ENCODE measurements around the gene UNKL.
A peak's percentile ranks its signal among the peaks of the same experiment; 100 is the strongest.

The UNKL gene

GRCh38 chr16:1375741-1376410 lies 38.6 kb downstream of the UNKL start:
- no peak for DNase-seq

GRCh38 chr16:1375298-1375640 lies 39.2 kb downstream of the UNKL start:
- no peak for DNase-seq

- DNase-seq, result no peak
These were observed 39.8 kb downstream of the UNKL start for GRCh38 chr16:1374418-1375297.

- no peak for DNase-seq
These were observed 42.1 kb downstream of the UNKL start for GRCh38 chr16:1372292-1372950.

GRCh38 chr16:1371054-1371978 lies 43.2 kb downstream of the UNKL start:
- DNase-seq, result no peak

GRCh38 chr16:1367486-1368174 lies 46.9 kb downstream of the UNKL start:
- no peak for DNase-seq

GRCh38 chr16:1366712-1367299 lies 47.7 kb downstream of the UNKL start:
- no peak for DNase-seq

GRCh38 chr16:1366060-1366711 lies 48.3 kb downstream of the UNKL start:
- no peak for DNase-seq

GRCh38 chr16:1364510-1364909 lies 50.0 kb downstream of the UNKL start:
- no peak for DNase-seq

- DNase-seq, result peak; percentile 35 to 57
These were observed 50.9 kb downstream of the UNKL start for GRCh38 chr16:1363501-1364041.

- DNase-seq, result no peak
These were observed 51.7 kb downstream of the UNKL start for GRCh38 chr16:1362807-1363206.

- no peak for DNase-seq
These were observed 52.7 kb downstream of the UNKL start for GRCh38 chr16:1361685-1362360.

- DNase-seq, result peak; percentile 10 to 44
These were observed 56.5 kb downstream of the UNKL start for GRCh38 chr16:1357906-1358566.

GRCh38 chr16:1356061-1356900 lies 58.2 kb downstream of the UNKL start:
- DNase-seq, result no peak

- DNase-seq, result no peak
These were observed 58.9 kb downstream of the UNKL start for GRCh38 chr16:1355591-1355990.

- no peak for DNase-seq
These were observed 59.5 kb downstream of the UNKL start for GRCh38 chr16:1354815-1355540.

- peak; percentile 85 to 94 for DNase-seq
These were observed 62.7 kb downstream of the UNKL start, which contains the start of the genes GNPTG and TSR3 for GRCh38 chr16:1351582-1352362. Gene GNPTG, plus strand, starts transcription at chr16:1351931. Its CDS starts 35 bp downstream, at chr16:1351966. Gene TSR3, minus strand, starts transcription at chr16:1351878. Its CDS starts 74 bp downstream, at chr16:1351804.
